Breast epithelium (tissue), 4 donors: ENCODE results near the gene TAOK2. TPM values are rescaled to one million over a fixed set of nuclear protein-coding genes. Genes with fewer than 3 reads are reported as not detected.

Experiments
- DNase-seq, 2 donors: peaks; one replicate each; pipeline ENCODE4 v3.0.0-alpha.2; 2019; ENCODE audit warnings: low spot score in 2 of 2
- H3K27ac ChIP-seq, 2 donors: fragments of 200-600 bp; sonication (generic) in 1 of 2; one replicate each; pipeline ENCODE4 v1.5.1; 2016 to 2019; ENCODE audit warnings: mild to moderate bottlenecking in 1 of 2
- H3K27me3 ChIP-seq, 2 donors: fragments of 200-600 bp; sonication (generic) in 1 of 2; one replicate each; pipeline versions ENCODE4 v1.5.1 to v1.6.0; 2017 to 2019; ENCODE audit warnings: control low read depth in 1 of 2, mild to moderate bottlenecking in 1 of 2
- H3K36me3 ChIP-seq: fragments of 200-600 bp; one replicate; pipeline ENCODE4 v1.5.1; 2019
- H3K4me1 ChIP-seq, 2 donors: fragments of 200-600 bp; sonication (generic); one replicate each; pipeline ENCODE4 v1.5.1; 2016 to 2019; ENCODE audit warnings: control low read depth in 1 of 2
- H3K4me3 ChIP-seq, 3 donors: fragments of 200-600 bp; sonication (generic); 1 replicate in 2 of 3; 2 replicates in 1 of 3; pipeline ENCODE4 v1.5.1; 2016 to 2019; ENCODE audit warnings: mild to moderate bottlenecking in 3 of 3, moderate library complexity in 2 of 3
- H3K9me3 ChIP-seq, 2 donors: fragments of 200-600 bp; sonication (generic) in 1 of 2; one replicate each; pipeline ENCODE4 v1.5.1; 2016 to 2019; ENCODE audit warnings: control low read depth in 1 of 2
- CTCF ChIP-seq, 3 donors: fragments of 450-650 bp; IDR thresholded peaks; one replicate each; pipeline ENCODE4 v1.5.1; 2016 to 2017; ENCODE audit warnings: antibody characterized with exemption in 3 of 3, mild to moderate bottlenecking in 3 of 3, moderate library complexity in 3 of 3
- POLR2A ChIP-seq: fragments of 450-650 bp; IDR thresholded peaks from one replicate; pipeline ENCODE4 v1.6.1; 2016; ENCODE audit warnings: antibody characterized with exemption, mild to moderate bottlenecking, moderate library complexity
- POLR2AphosphoS5 ChIP-seq, 3 donors: sonication (generic); formaldehyde crosslinking; IDR thresholded peaks; one replicate each; pipeline ENCODE4 v1.6.1; 2017; ENCODE audit warnings: antibody characterized with exemption in 3 of 3
- intact Hi-C: fragments of 100-400 bp; cut with DNase I; formaldehyde crosslinking; loops from one replicate; pipeline ENCODE4 v1.15.1; 2023; ENCODE audit warnings: low total_unique reads
- total RNA-seq, 3 donors: library from RNA; depleted of rRNA; stranded (reverse); fragments of >200 nt; gene quantifications; one replicate each; pipeline ENCODE4 v1.1.0, GENCODE V29; 2016

Gene TAOK2
- total RNA-seq, 3 donors from 2014 or later = 31.8 to 51.1 (median 37.3) TPM

DNA sequence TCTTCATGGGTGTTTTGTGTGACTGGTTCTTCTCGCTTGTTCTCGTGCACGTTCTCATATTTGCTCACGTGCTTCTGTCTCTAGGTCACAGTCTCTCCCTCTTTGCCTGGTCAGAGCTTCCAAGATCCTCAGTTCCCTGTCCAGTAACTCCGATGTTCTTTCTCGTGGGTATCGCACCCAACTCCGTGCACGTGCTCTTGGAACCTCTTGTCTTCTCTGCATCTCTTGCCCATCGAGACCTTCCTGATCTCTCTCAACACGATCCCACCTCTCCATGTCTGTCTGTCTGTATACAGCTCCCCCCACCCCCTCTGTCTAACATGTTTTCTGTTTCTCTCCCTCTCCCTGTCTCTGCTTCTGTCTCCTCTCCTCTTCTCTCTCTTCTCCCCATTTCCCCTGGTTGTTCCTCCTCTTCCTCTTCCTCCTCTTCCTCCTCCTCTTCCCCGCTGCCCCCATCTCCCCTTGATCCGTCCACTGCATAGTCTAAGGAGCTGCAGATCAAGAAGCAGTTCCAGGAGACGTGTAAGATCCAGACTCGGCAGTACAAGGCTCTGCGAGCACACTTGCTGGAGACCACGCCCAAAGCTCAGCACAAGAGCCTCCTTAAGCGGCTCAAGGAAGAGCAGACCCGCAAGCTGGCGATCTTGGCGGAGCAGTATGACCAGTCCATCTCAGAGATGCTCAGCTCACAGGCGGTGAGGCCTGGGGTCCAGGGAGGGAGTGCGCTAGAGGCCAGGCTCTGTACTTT is 15.6 kb downstream of the TAOK2 start:
- no peak overlapping the region for H3K4me3 ChIP-seq
- peaks cover 15% of the 10 kb centered on the region for H3K36me3 ChIP-seq
- intact Hi-C loops = no loop called here
- no peaks in the 10 kb centered on the region for H3K27me3 ChIP-seq
- TF ChIP-seq POLR2A = no peak
- no peak for TF ChIP-seq CTCF (IDR thresholded peaks at IDR 0.05)
- TF ChIP-seq POLR2AphosphoS5 (IDR thresholded peaks at IDR 0.05) = no peak
- peaks cover 0 to 3% of the 10 kb centered on the region in 2 donors for H3K4me1 ChIP-seq
- no peak overlapping the region for H3K27ac ChIP-seq
- DNase-seq = no peak
- H3K9me3 ChIP-seq = no peaks in the 10 kb centered on the region

GRCh38 chr16:29990034-29990433 is 16.4 kb downstream of the TAOK2 start:
- Histone ChIP-seq H3K27ac (no peak overlapping the region), H3K4me1 (peaks cover 0 to 10% of the 10 kb centered on the region in 2 donors), H3K36me3 (peaks cover 15% of the 10 kb centered on the region), H3K4me3 (no peak overlapping the region), H3K9me3 (no peaks in the 10 kb centered on the region), H3K27me3 (no peaks in the 10 kb centered on the region)
- TF ChIP-seq POLR2AphosphoS5 (IDR thresholded peaks at IDR 0.05) (no peak), CTCF (IDR thresholded peaks at IDR 0.05) (no peak), POLR2A (no peak)
- intact Hi-C loops = no loop called here
- no peak for DNase-seq

GRCh38 chr16:29990883-29991570 is 17.4 kb downstream of the TAOK2 start:
- H3K4me3 ChIP-seq = no peak overlapping the region
- no peaks in the 10 kb centered on the region for H3K9me3 ChIP-seq
- intact Hi-C loops = no loop called here
- H3K4me1 ChIP-seq = peaks cover 0 to 10% of the 10 kb centered on the region in 2 donors
- TF ChIP-seq POLR2AphosphoS5 (IDR thresholded peaks at IDR 0.05) = no peak
- TF ChIP-seq POLR2A = no peak
- no peak for TF ChIP-seq CTCF (IDR thresholded peaks at IDR 0.05)
- DNase-seq = no peak
- H3K27me3 ChIP-seq = no peaks in the 10 kb centered on the region
- no peak overlapping the region for H3K27ac ChIP-seq
- H3K36me3 ChIP-seq = peaks cover 14% of the 10 kb centered on the region

DNA sequence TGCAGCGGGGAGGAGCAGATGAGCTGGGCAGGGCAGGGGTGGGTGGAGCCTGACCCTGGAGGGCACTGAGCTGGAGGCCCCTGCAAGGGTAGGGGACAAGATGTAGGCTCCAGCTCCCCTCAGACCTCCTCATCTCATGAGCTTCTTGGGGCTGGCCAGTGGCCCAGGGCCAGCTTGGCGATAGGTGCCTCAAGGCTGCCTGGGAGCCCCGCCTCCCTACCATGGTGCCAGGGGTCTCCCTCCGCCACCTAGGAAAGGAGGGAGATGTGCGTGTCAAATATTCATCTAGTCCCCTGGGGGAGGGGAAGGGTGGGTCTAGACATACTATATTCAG is 17.9 kb downstream of the TAOK2 start:
- Histone ChIP-seq H3K36me3 (peaks cover 9% of the 10 kb centered on the region), H3K4me3 (no peak overlapping the region), H3K27ac (no peak overlapping the region), H3K27me3 (no peaks in the 10 kb centered on the region), H3K9me3 (no peaks in the 10 kb centered on the region), H3K4me1 (peaks cover 0 to 10% of the 10 kb centered on the region in 2 donors)
- intact Hi-C loops = no loop called here
- TF ChIP-seq POLR2AphosphoS5 (IDR thresholded peaks at IDR 0.05) = no peak
- TF ChIP-seq CTCF (IDR thresholded peaks at IDR 0.05) = no peak
- no peak for TF ChIP-seq POLR2A
- no peak for DNase-seq

- DNase-seq = no peak
- H3K4me3 ChIP-seq = no peak overlapping the region
- H3K9me3 ChIP-seq = no peaks in the 10 kb centered on the region
- no peak overlapping the region for H3K27ac ChIP-seq
- peaks cover 5% of the 10 kb centered on the region for H3K36me3 ChIP-seq
- no peak for TF ChIP-seq CTCF (IDR thresholded peaks at IDR 0.05)
- no peak for TF ChIP-seq POLR2A
- no peak for TF ChIP-seq POLR2AphosphoS5 (IDR thresholded peaks at IDR 0.05)
- H3K27me3 ChIP-seq = no peaks in the 10 kb centered on the region
- peaks cover 4 to 10% of the 10 kb centered on the region in 2 donors for H3K4me1 ChIP-seq
- intact Hi-C loops = no loop called here
Observed at GRCh38 chr16:29992344-29992967, 18.8 kb downstream of the TAOK2 start.
